GM18507 (cell line): ENCODE data around the gene GPER1.
"Not testable (repeated sequence)": the region's sequence is repeated elsewhere in the genome, so short reads cannot be mapped to it uniquely, and the experiment has no call there.

ENCODE experiments used
- DNase-seq: peaks from one replicate; pipeline ENCODE4 v3.0.0; 2011; ENCODE audit warnings: low read depth; ENCODE audit not compliant: insufficient read length; ENCODE audit errors: extremely low spot score
- FAIRE-seq: peaks from 2 replicates; lab custom pipeline; 2011; peaks lifted over from hg19 to GRCh38; lab: Jason Lieb, UNC

The GPER1 gene

DNA sequence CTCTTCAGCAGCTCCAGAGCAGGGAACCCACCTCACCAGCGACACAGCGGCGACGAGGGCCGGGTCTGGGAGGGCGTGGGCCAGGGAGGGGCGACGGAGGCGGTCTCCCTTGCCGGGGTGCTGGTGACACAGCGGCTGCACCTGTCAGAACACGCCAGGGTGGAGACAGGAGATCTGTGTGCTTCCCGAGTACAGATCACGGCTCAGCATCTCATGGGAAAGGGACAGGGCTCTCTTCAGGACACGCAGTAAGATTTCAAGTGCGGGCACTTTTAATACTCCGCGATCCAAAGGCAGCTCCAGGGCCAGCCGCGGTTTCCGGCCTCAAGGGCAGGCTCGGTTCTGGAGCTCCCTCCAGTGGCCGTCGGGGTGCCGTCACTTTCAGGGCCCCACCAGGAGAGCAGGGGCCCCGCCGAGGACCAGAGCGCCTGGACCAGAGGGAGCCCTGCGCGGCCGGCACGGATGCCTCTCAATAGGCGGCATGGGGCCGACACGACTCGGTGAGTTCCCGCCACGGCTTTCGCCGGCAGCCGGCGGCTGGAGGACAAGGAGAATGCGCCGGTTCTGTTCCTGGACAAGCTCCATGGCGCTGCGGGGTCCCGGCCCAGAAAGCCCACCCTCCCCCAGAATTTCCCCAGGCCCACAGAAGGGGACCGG lies 22.2 kb upstream of the GPER1 start:
- FAIRE-seq (peak; percentile 87), DNase-seq (peak; percentile 90)

DNA sequence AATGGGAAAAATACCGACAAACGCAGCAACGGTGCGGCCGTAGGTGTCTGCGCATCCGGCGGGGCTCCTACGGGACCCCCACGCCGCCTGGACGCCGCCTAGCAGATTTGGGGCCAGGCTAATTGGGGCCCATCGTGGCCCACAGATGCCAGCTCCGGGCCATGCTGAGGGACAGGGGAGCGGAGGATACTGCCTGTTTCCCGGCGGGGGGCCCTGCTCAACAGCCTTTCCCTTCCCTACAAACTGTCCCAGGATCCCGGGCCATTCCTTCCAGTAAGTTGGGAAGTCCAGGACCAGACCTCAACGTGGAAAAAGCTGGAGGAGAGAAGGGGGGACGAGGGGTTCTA lies 21.7 kb upstream of the GPER1 start:
- FAIRE-seq (no peak), DNase-seq (no peak)

DNA sequence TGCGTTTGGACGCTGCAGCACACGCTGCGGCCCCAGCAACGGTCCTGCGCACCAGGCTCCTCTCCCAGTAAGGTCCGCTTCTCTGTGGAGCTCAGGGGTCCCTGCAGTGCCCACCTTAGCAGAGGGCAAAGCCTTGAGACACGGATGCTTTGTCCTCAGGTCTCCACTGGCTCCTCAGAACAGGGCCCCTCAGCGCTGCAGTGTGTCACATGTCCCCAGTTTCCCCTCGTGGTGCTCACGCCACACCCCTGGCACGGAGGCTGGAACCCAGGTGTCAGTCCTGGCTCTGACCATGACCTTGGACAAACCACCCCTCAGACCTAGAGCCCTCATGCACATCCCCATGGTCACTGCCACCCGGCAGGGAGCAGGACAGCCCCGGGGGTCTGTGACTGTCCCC lies 19.9 kb upstream of the GPER1 start:
- FAIRE-seq: no peak
- DNase-seq: no peak

DNA sequence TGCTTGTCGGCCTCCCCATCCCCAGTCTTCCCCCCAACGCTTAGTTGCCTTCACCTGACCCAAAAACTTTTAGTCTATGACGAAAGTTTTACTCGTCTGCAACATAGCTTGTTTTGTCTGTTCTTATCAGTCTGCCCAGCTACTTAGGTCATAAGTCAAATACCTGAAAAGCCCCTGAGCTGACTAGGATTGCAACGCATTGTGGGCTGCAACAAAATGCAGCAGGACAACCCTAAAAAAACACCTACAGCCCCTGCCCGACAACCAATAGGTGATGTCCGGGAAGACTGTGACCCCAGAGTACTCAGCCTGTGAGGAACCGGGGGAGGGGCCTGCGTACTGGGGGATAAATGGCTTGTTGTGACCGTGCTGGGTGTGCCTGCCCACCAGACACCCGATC lies 19.3 kb upstream of the GPER1 start:
- no peak for DNase-seq
- FAIRE-seq: no peak

DNA sequence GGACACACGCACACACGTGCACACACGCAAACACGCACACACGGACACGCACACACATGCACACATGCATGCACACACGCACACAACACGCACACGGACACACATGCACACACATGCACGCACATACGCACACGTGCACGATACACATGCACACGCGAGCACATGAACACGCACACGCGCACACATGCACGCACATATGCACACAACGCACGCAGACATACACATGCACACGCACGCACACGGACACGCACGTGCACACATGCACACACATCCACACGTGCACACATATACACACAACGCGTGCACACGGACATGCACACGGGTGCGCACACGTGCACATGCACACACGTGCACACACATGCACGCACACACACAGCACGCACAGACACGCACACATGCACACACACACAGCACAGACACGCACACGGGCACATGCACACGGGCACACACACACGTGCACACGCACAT lies 17.3 kb upstream of the GPER1 start:
- FAIRE-seq (no peak), DNase-seq (no peak)

DNA sequence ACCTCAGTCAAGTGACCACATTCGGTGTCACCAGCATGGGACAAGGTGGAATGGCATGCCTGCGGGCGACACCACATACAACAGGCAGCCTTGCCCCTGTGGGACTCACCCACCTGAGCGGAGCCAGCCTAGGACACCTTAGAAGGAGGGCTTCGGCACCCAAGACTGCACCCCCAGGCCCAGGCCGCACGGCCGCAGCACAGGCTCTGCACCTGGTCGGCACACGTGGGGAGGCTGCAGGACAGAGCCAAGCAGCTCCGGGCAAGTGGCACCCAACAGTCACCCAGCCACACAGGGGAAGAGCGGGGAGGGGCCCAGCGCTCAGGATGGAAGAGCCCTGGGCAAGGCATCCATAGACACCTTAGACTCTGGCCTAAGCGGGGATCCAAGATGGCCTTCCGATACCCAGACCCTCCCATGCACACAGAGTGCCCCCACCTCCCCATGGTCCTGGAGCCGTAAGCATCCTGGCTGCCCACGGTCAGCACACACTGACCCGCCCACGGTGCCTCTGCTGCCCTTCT lies 16.1 kb upstream of the GPER1 start:
- DNase-seq (no peak), FAIRE-seq (no peak)

DNA sequence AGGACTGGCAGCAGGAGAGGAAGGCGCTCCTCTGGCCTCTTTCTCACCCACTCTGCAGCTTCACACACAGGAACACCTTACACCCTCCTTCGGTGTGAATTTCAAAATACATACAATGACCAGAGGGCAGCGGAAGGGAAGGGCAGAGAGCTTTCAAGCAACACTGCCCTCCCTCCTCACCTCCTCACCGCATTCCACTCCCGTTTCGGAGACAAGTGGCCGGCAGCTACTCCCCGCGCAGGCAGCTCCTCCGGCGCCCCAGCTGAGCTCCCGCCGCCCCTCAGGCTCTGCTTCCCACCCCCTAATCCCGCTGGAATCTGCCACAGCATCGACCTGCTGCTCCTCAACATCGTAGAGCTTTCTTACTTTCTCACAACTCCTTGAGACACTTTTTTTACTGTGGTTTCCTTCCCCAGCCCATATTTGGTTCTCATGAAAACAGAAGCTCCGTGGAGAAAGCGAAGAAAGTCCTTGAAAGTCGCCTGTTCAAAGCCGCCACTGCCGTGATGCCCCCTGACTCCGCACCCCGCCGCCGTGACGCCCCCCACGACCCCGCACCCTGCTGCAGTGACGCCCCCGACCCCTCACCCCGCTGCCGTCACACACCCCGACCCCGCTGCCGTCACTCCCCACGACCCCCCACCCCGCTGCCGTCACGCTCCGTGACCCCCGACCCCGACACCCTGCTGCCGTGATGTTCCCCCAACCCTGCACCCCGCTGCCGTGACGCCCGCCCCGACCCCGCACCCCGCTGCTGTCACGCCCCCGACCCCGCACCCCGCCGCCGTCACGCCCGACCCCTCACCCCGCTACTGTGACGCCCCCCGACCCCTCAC lies 14.6 kb upstream of the GPER1 start:
- DNase-seq: no peak
- FAIRE-seq: no peak

DNA sequence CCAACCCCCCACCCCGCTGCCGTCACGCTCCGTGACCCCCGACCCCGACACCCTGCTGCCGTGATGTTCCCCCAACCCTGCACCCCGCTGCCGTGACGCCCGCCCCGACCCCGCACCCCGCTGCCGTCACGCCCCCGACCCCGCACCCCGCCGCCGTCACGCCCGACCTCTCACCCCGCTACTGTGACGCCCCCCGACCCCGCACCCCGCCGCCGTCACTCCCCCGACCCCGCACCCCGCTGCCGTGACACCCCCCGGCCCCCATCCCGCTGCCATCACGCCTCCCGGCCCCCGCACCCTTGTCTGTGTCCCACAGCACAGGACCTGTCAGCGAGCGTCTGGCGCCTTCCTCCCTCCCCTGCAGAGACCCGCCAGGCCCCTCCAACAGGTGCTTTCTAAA lies 13.9 kb upstream of the GPER1 start:
- not testable (repeated sequence) for DNase-seq, FAIRE-seq

DNA sequence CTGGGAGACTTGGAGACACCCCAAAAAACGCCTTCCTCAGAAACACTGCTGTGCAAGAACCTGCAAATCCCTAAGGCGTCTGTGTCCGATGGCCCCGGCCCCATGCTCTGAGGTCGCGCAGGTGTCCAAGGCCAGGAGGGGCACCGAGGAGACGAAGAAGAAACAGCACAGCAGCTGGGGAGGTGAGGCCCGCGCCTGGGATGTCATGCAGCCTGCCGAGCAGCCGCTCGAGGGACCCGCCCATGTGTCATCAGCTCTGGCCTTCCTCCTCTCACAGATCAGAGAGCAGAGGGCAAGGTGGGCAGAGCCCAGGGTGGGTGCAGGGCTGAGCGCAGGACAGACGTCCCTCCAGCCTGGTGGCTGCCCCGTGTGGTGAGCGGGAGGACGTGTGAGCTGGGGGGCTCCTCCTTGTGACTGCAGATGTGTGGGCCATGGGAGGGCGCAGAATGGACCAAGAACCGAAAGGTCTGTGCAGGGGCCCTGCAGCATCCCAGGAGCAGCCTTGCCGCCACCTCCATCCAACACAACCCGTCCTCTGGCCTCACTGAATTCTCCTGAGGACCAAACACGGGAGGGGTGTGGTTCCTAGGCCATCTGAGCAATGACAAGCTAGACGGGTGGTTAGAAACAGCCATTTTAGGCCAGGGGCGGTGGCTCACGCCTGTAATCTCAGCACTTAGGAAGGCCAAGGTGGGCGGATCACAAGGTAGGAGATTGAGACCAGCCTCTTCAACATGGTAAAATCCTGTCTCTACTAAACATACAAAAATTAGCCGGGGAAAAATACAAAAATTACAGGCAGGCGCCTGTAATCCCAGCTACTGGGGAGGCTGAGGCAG lies 13.1 kb upstream of the GPER1 start:
- DNase-seq: no peak
- no peak for FAIRE-seq

DNA sequence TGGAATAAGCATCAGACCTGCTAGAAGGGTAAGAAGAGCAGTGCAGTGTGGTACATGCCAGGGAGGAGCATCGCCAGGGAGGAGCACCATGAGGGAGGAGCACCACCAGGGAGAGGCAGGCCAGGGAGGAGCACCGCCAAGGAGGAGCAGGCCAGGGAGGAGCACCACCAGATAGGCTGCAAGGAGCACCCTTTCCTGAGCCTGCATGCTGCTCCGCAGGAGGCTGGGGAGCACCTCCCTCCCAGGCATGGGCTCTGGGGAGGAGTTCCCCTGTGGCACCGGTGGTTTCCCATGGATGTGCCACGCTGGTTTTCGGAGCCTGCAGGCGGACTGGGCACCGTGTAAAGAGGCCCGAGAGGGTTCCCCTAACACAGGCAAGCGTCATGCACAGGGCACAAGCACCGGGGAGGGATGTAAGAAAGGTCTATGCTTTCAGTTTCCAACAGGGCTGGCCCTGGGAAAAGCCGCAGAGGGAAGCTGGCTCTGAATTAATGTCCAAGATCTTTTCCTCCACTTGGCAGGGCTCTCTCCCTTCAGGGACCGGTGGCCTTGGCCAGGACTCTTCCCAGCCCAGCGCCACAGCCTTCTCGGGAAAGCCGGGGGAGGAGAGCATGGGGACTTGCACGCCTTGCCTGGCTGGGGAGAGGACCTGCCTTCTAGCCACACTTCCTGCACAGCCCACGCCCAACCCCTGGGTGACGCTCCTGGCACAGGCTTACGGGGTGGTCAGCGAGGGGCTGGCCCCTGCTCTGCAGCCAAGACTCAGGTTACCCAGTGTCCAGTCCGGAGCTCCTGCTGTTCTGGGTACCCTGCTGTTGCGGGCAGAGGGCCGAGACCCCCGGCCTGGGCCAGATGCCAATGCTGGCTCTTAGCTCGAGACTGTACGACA lies 11.5 kb upstream of the GPER1 start:
- FAIRE-seq: no peak
- no peak for DNase-seq

DNA sequence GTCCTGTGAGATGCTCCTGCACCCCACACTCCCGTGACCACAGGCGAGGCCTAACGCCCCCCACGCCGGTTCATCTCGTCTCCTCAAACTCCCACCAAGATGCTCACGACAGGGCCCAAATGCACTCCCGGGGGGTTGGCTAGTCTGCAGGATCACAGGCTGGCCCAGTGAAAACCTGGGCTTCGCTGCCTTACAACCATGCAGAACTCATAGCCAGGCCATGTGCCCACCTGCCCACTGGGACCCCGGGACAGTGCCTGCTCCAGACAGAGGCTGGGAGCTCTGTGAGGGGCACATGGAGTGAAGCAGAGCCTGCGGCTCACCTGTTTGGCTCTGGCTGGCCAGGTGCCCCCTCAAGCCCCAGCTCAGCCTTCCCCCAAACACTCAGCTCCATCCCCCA lies 9.4 kb upstream of the GPER1 start:
- FAIRE-seq (no peak), DNase-seq (no peak)

DNA sequence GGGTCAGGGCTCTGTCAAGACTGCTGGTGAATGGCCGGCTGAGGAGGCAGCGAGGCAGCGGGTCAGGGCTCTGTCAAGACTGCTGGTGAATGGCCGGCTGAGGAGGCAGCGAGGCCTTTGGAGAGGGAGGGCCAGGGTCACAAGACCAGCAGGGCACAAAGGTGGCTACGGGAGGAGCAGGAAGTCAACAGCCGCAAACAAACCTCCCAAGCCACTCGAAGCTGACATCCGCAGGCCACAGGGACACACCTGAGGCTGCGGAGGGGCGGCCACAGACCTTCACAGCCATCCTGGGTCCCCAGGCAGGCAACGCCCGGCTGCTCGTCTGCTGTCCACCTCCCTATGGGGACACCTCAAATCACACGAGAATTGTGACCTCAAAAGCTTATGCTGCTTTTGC lies 8.9 kb upstream of the GPER1 start:
- FAIRE-seq: no peak
- no peak for DNase-seq

DNA sequence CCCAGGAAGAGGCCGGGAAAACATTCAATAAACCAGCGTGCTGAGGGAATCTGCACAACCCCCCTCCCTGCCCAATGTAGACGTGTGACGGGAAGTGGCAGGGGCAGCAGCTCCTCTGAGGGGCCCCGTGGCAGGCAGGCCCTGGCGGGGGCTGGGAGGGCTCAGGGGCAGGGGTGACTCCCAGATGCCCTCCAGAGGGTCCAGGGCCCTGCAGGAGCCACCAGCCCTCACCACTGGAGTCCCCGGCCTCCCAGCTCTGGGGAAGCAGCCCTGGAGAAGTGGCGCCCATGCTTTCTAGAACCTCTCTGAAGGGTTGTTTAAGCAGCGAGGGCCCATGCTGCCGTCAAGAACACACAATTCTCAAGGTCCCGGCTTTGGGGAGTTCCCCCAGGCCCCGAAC lies 8.4 kb upstream of the GPER1 start:
- no peak for DNase-seq
- FAIRE-seq: no peak

DNA sequence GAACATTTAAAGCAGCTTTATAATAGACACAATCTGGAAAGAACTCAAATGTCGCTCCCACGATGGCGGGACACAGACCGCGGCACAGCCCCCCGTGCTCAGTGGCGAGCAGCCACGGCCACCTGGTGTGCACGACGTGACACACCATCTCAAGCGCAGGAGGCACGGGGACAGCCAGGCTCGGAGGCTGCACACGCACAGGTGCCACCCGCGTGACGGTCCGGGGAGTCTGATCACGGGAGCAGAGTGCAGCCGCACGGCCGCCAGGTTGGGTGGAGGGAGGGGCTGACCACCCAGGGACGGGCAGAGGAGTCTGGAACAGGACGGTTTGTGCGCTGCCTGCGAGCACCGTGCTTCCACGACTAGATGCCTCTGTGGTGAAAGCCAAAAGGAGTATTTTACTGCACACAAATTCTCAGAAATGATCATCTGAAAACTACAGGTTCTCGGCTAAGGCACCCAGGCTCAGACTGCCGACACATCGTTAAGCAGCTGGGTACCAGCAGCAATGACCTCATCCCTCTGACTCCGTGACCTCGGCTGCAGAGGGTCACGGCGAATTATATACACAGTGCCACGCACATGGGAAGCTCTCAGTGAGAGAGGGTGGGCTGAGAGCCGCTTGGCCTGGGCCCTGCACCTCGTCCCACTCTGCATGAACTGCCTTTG lies 7.5 kb upstream of the GPER1 start:
- DNase-seq (no peak), FAIRE-seq (no peak)

DNA sequence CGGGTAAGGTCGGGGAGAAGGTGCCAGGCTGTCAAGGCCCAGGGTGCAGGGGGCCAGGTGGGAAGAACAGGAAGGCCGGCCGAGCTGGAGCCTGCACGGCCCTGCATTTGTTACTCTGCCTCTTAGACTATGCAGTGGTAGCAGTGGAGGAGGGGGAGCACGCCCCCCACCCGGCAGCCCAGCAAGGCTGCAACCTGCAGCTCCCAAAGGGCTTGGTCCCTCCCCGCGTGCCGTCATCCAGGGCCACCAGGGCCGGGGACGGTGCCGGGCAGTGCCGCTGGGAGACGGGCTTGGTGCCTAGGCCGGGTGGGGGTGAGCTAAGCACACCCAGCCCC lies 7.0 kb upstream of the GPER1 start:
- FAIRE-seq (no peak), DNase-seq (no peak)

DNA sequence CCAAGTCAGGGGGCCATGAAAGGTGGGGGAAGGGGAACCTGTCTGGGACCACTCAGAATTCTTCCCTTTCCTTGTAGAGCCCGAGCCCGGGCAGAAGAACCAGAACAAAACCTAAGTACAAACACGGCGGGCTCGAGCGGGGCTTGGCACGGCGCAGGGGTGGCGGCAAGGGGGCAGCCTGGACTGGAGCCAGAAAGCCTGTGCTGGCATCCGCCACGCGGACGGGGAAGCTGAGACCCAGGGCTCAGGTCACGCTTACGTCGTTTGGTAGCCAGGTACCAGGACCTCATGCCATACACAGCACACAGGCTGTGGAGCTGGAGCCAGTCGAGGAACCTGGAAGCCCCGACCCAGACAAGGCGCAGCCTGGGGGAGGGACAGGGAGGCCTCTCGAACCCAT lies 6.6 kb upstream of the GPER1 start:
- DNase-seq (no peak), FAIRE-seq (no peak)

DNA sequence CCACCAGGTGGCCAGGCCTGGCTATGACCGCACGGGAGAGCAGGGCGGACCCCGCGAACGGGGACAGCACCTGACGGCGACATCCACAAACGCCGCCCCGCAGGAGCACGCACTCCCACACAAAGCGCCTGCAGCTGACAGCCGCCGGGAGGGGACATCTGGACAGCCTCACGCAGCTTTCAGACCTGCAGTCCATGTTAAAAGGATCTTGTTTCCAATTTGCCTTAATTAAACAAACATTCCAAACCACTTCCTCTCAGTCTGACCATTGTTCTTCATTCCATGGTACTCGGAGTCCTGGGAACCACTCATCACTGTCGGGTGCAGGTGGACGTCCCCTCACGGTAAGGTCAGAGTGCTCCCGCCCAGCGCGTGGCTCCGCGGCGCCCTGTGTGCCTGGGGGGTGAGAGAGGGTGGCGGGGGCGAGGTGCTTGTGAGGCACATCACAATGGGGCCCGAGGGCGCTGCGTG lies 5.9 kb upstream of the GPER1 start:
- FAIRE-seq (no peak), DNase-seq (no peak)

DNA sequence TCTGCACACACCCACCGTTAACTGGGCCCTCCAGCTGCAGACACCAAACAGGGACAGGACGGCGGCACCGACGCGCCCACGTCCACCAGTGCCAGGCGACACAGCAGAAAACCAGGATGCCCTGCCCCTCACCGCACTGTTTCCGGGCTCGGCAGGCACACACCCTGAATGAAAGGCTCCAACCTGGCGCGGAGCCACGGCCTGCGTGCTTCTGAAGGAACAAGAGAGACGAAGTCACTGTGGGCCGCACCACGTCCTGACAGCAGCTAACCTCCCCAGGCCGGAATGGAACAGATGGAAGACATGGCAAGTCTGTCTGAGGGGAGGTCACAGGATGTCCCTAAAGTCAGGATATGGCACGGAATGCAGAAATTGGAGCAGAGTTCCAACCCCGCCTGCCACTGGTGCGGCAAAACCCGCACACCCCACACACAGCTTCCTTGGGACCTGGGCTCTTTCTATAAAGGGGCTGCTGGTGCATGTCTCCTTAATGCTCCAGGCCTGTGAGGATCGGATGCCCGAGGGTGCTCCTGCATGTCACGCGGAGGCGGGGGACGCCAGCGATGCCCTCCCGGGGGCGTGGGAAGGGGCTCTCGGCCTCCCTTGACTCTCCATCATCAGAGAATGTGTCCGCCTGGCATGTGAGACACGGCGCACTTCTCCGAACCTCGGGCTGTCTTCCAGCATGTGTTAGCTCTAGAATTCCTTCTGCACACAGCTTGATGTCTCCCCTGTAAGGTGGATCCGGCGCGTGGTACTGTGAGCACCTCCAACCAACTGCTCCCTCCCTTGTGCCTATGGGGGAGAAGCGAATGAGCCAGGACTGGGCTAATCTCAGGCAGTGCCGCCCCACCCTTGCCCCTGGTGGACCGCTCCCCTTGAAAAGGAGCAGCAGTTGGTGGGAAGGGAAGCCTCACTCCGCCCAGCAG lies 3.9 kb upstream of the GPER1 start:
- DNase-seq: no peak
- no peak for FAIRE-seq
